Lung (tissue), 12 donors: ENCODE results near the gene KLK8. TPM values are rescaled to one million over a fixed set of nuclear protein-coding genes. Genes with fewer than 3 reads are reported as not detected.

ENCODE experiments used
- ATAC-seq: fragments of 200-7000 bp; cut with Tn5 transposase; one replicate; pipeline ENCODE4 v1.9.1; 2020; ENCODE audit warnings: moderate number of reproducible peaks; ENCODE audit not compliant: insufficient read depth, low FRiP score
- DNase-seq, 3 donors: peaks; one replicate each; pipeline ENCODE4 v3.0.0-alpha.2; 2013 to 2017
- H3K27ac ChIP-seq, 2 donors: one replicate each; pipeline ENCODE4 v1.5.1; 2013; ENCODE audit warnings: mild to moderate bottlenecking in 2 of 2, moderate library complexity in 2 of 2, control low read depth in 1 of 2, inconsistent platforms in 1 of 2, low read depth in 1 of 2, low read length in 1 of 2
- H3K27me3 ChIP-seq, 3 donors: one replicate each; pipeline ENCODE4 v1.5.1; 2013; ENCODE audit warnings: low read length in 2 of 3; ENCODE audit not compliant: control insufficient read depth in 3 of 3, insufficient read depth in 3 of 3
- H3K36me3 ChIP-seq, 4 donors: one replicate each; pipeline ENCODE4 v1.5.1; 2013; ENCODE audit warnings: low read length in 4 of 4, mild to moderate bottlenecking in 1 of 4, moderate library complexity in 1 of 4; ENCODE audit not compliant: control insufficient read depth in 4 of 4, insufficient read depth in 4 of 4
- H3K4me1 ChIP-seq, 5 donors: one replicate each; pipeline ENCODE4 v1.5.1; 2013; ENCODE audit warnings: low read length in 5 of 5, mild to moderate bottlenecking in 2 of 5, moderate library complexity in 1 of 5; ENCODE audit not compliant: control insufficient read depth in 5 of 5, insufficient read depth in 5 of 5
- H3K4me3 ChIP-seq: one replicate; pipeline ENCODE4 v1.5.1; 2013; ENCODE audit warnings: mild to moderate bottlenecking, control low read depth, moderate library complexity
- H3K9ac ChIP-seq, 2 donors: one replicate each; pipeline ENCODE4 v1.5.1; 2013; ENCODE audit warnings: low read length in 2 of 2, control low read depth in 1 of 2; ENCODE audit not compliant: insufficient read depth in 1 of 2
- H3K9me3 ChIP-seq, 4 donors: one replicate each; pipeline ENCODE4 v1.5.1; 2013; ENCODE audit warnings: low read length in 3 of 4, mild to moderate bottlenecking in 1 of 4, moderate library complexity in 1 of 4; ENCODE audit not compliant: control insufficient read depth in 4 of 4, insufficient read depth in 3 of 4
- CTCF ChIP-seq: IDR thresholded peaks from 2 replicates; pipeline ENCODE4 v1.5.1; 2012; ENCODE audit warnings: mild to moderate bottlenecking; ENCODE audit errors: control extremely low read depth, extremely low read depth
- WGBS, 2 donors: extraction: QIAGEN DNeasy Blood & Tissue Kit; methylation state at CpG; one replicate each; pipeline ENCODE4 v1.1.7; 2013; 5-methylcytosine and 5-hydroxymethylcytosine counted together
- polyA plus RNA-seq, 2 donors: library from polyadenylated mRNA; stranded (reverse); fragments of 200-250 nt; gene quantifications; one replicate each; pipeline ENCODE4 v1.2.1, GENCODE V29; 2013
- total RNA-seq, 2 donors: library from RNA; depleted of rRNA in 1 of 2; stranded (reverse); fragments of >200 nt in 1 of 2; gene quantifications; one replicate each; pipeline ENCODE4 v1.2.1, GENCODE V29; 2014 to 2021
- donor health status: control.
- donor health status: control.
- donor health status: Bipolar disorder and iron deficiency.
- donor health status: healthy.
- donor health status: DM: yes; HTN: yes; CAD: no.

Gene KLK8
- total and polyA plus RNA-seq, 4 donors, result 0.39 to 0.74 TPM; not detected in 2

- Histone ChIP-seq H3K4me3 (no peak overlapping the region), H3K4me1 (peaks cover 0 to 3% (median 0%) of the 10 kb centered on the region in 5 donors), H3K9me3 (peaks cover 0 to 1% (median 0%) of the 10 kb centered on the region in 4 donors), H3K27ac (no peak overlapping the region), H3K36me3 (no peaks in the 10 kb centered on the region), H3K9ac (no peak overlapping the region), H3K27me3 (peaks cover 0 to 9% (median 2%) of the 10 kb centered on the region in 3 donors)
- no peak for ATAC-seq
- no peak for TF ChIP-seq CTCF
- WGBS, 2 donors, result 59 to 84% methylated on average over 13 of the region's 13 CpGs
- no peak for DNase-seq
These were observed 21.2 kb downstream of the KLK8 start for GRCh38 chr19:50980208-50980607.

GRCh38 chr19:50979758-50980157 is 21.6 kb downstream of the KLK8 start:
- no peak overlapping the region for H3K4me3 ChIP-seq
- H3K36me3 ChIP-seq, result no peaks in the 10 kb centered on the region
- no peak overlapping the region for H3K27ac ChIP-seq
- ATAC-seq (no peak), DNase-seq (no peak)
- peaks cover 0 to 1% (median 0%) of the 10 kb centered on the region in 4 donors for H3K9me3 ChIP-seq
- no peak overlapping the region for H3K9ac ChIP-seq
- peaks cover 0 to 9% (median 2%) of the 10 kb centered on the region in 3 donors for H3K27me3 ChIP-seq
- peaks cover 0 to 3% (median 0%) of the 10 kb centered on the region in 5 donors for H3K4me1 ChIP-seq
- WGBS, 2 donors, result 42 to 57% methylated on average over 8 of the region's 8 CpGs
- TF ChIP-seq CTCF, result no peak

- H3K4me3 ChIP-seq, result no peak overlapping the region
- no peak for ATAC-seq
- no peak for TF ChIP-seq CTCF
- DNase-seq, result no peak
- WGBS, 2 donors, result 76 to 77% methylated on average over 5 of the region's 5 CpGs
- H3K4me1 ChIP-seq, result peaks cover 0 to 3% (median 0%) of the 10 kb centered on the region in 5 donors
- H3K9ac ChIP-seq, result no peak overlapping the region
- peaks cover 0 to 5% (median 2%) of the 10 kb centered on the region in 3 donors for H3K27me3 ChIP-seq
- H3K9me3 ChIP-seq, result peaks cover 0 to 1% (median 0%) of the 10 kb centered on the region in 4 donors
- no peak overlapping the region for H3K27ac ChIP-seq
- no peaks in the 10 kb centered on the region for H3K36me3 ChIP-seq
These were observed 22.5 kb downstream of the KLK8 start for GRCh38 chr19:50978772-50979390.
